Right lobe of liver (tissue), 6 donors: ENCODE data around the gene KDM1A. TPM values are rescaled to one million over a fixed set of nuclear protein-coding genes. Genes with fewer than 3 reads are reported as not detected.

Experiments
- ATAC-seq, 4 donors: fragments of 200-7000 bp; cut with Tn5 transposase; one replicate each; pipeline ENCODE4 v1.9.1; 2020; ENCODE audit warnings: mild to moderate bottlenecking in 4 of 4, moderate library complexity in 4 of 4
- DNase-seq, 3 donors: peaks; one replicate each; pipeline ENCODE4 v3.0.0-alpha.2; 2020
- H3K27ac ChIP-seq, 3 donors: fragments of 200-600 bp; one replicate each; pipeline ENCODE4 v1.8.0; 2022
- H3K27me3 ChIP-seq, 2 donors: fragments of 200-600 bp; one replicate each; pipeline ENCODE4 v1.8.0; 2022
- H3K36me3 ChIP-seq, 4 donors: fragments of 200-600 bp; sonication (generic) in 1 of 4; one replicate each; pipeline versions ENCODE4 v1.5.1 to v1.8.0; 2017 to 2022; ENCODE audit warnings: control low read depth in 1 of 4
- H3K4me1 ChIP-seq, 4 donors: fragments of 200-600 bp; sonication (generic) in 1 of 4; one replicate each; pipeline versions ENCODE4 v1.5.1 to v1.8.0; 2017 to 2022; ENCODE audit warnings: control low read depth in 1 of 4
- H3K4me3 ChIP-seq, 3 donors: fragments of 200-600 bp; one replicate each; pipeline ENCODE4 v1.8.0; 2022
- H3K9me3 ChIP-seq, 4 donors: fragments of 200-600 bp; sonication (generic) in 1 of 4; one replicate each; pipeline versions ENCODE4 v1.5.1 to v1.8.0; 2017 to 2022; ENCODE audit warnings: control low read depth in 1 of 4
- CTCF ChIP-seq, 4 donors: fragments of 200-600 bp in 3 of 4; fragments of 450-650 bp in 1 of 4; IDR thresholded peaks; one replicate each; pipeline versions ENCODE4 v1.5.1 to v1.8.0; 2016 to 2022; ENCODE audit warnings: antibody characterized with exemption in 4 of 4, mild to moderate bottlenecking in 2 of 4
- POLR2A ChIP-seq: fragments of 450-650 bp; IDR thresholded peaks from one replicate; pipeline ENCODE4 v1.6.1; 2017; ENCODE audit warnings: antibody characterized with exemption, mild to moderate bottlenecking
- WGBS: methylation state at CpG from one replicate; pipeline ENCODE4 v1.1.6; 2018; ENCODE audit warnings: low coverage, low lambda C conversion rate; ENCODE audit not compliant: insufficient coverage; ENCODE audit errors: missing lambda C conversion rate; 5-methylcytosine and 5-hydroxymethylcytosine counted together
- intact Hi-C, 2 donors: fragments of 100-400 bp; cut with DNase I; formaldehyde crosslinking; loops; one replicate each; pipeline versions ENCODE4 v1.11.2 to v1.14.1; 2022
- total RNA-seq, 6 experiments: library from RNA; depleted of rRNA in 2 of 6; stranded (reverse); fragments of >200 nt in 2 of 6; fragmentation: NEBNext Ultra II Directional in 3 of 6; extraction: Animal tissue kit (Norgen Biotek cat#: 25700) in 3 of 6; gene quantifications; one replicate each; pipeline versions ENCODE4 v1.1.0 to v1.2.4, GENCODE V29; 2016 to 2023
- donor health status: DM: no; HTN: yes; CAD: no.
- donor health status: DM: no; HTN: no; CAD: no.
- donor health status: DM: no; HTN: no; CAD: no.
- donor health status: DM: no; HTN: yes; CAD: no.
- donor health status: DM: no; HTN: yes; CAD: no.

Gene KDM1A
- total RNA-seq, 6 experiments from 2014 or later = 15.3 to 22.2 (median 18.6) TPM

GRCh38 chr1:23018661-23019093, 591 bp upstream of the KDM1A start:
- Histone ChIP-seq H3K4me1 (peaks cover 0 to 5% (median 0%) of the 10 kb centered on the region in 4 donors), H3K36me3 (no peaks in the 10 kb centered on the region), H3K4me3 (peak overlapping the region; percentile 89 to 97 (median 94)), H3K27ac (peak overlapping the region; percentile 55 to 71 (median 63)), H3K27me3 (no peaks in the 10 kb centered on the region), H3K9me3 (no peaks in the 10 kb centered on the region)
- peak in 2 of 4 donors; percentile 1 to 10 for ATAC-seq
- DNase-seq = no peak
- 22% methylated on average over 10 of the region's 10 CpGs for WGBS
- TF ChIP-seq CTCF (IDR thresholded peaks at IDR 0.05) (no peak), POLR2A (no peak)
- intact Hi-C loops = no loop called here

GRCh38 chr1:23019863-23020625, 776 bp downstream of the KDM1A start:
- H3K4me1 ChIP-seq = peaks cover 0 to 5% (median 0%) of the 10 kb centered on the region in 4 donors
- DNase-seq = peak; percentile 38 to 57 (median 50)
- intact Hi-C loops = no loop called here
- H3K27ac ChIP-seq = peak overlapping the region; percentile 71 to 87 (median 71)
- WGBS = under 1% methylated on average over 35 of the region's 42 CpGs
- no peaks in the 10 kb centered on the region for H3K36me3 ChIP-seq
- H3K27me3 ChIP-seq = no peaks in the 10 kb centered on the region
- H3K9me3 ChIP-seq = no peaks in the 10 kb centered on the region
- peak; percentile 4 to 25 (median 9) for ATAC-seq
- TF ChIP-seq CTCF (IDR thresholded peaks at IDR 0.05) (no peak), POLR2A (no peak)
- H3K4me3 ChIP-seq = peak overlapping the region; percentile 89 to 97 (median 94)

- Histone ChIP-seq H3K4me3 (peak overlapping the region in 2 of 3 donors; percentile 89 to 94), H3K27ac (no peak overlapping the region), H3K36me3 (no peaks in the 10 kb centered on the region), H3K9me3 (no peaks in the 10 kb centered on the region), H3K4me1 (peaks cover 0 to 5% (median 0%) of the 10 kb centered on the region in 4 donors), H3K27me3 (no peaks in the 10 kb centered on the region)
- TF ChIP-seq POLR2A (no peak), CTCF (IDR thresholded peaks at IDR 0.05) (no peak)
- DNase-seq (no peak), ATAC-seq (no peak)
- intact Hi-C loops = no loop called here
- WGBS = 35% methylated on average over 7 of the region's 7 CpGs
These were observed 1.6 kb downstream of the KDM1A start for GRCh38 chr1:23020706-23021405.

GRCh38 chr1:23021834-23022233, 2.6 kb downstream of the KDM1A start:
- Histone ChIP-seq H3K27ac (no peak overlapping the region), H3K4me3 (no peak overlapping the region), H3K27me3 (no peaks in the 10 kb centered on the region), H3K9me3 (no peaks in the 10 kb centered on the region), H3K36me3 (no peaks in the 10 kb centered on the region), H3K4me1 (peaks cover 0 to 7% (median 0%) of the 10 kb centered on the region in 4 donors)
- ATAC-seq (no peak), DNase-seq (no peak)
- intact Hi-C loops = no loop called here
- 83% methylated on average over 1 of the region's 2 CpGs for WGBS
- TF ChIP-seq CTCF (IDR thresholded peaks at IDR 0.05) (no peak), POLR2A (no peak)
